GM21576 (cell line): ENCODE measurements around the gene MGMT.
A peak's percentile ranks its signal among the peaks of the same experiment; 100 is the strongest.

Experiments
- ATAC-seq: cut with Tn5 transposase; IDR thresholded peaks from one replicate; pipeline ENCODE4 v1.9.1; 2021; ENCODE audit warnings: mild to moderate bottlenecking, moderate library complexity; ENCODE audit not compliant: unreplicated experiment

Gene MGMT

DNA sequence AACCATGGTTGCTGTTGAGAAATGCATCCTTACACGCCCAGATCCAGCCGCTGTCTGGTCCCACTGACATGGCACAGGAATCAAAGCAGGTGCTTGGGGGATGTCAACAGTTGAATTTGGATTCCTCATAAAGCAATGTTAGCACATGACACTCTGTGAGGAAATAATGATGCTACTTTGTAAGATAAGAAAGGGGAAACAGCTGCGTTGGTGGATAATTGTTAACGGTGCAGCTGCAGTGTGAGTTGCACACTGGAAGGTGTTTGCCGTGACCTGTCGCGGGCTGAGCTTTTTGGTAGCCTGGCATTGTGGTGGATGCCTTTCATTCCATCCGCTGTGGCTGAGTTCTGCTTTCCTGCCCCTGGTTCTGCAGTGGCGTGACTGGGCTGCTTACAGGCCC is 113.9 kb downstream of the MGMT start:
- no peak for ATAC-seq

DNA sequence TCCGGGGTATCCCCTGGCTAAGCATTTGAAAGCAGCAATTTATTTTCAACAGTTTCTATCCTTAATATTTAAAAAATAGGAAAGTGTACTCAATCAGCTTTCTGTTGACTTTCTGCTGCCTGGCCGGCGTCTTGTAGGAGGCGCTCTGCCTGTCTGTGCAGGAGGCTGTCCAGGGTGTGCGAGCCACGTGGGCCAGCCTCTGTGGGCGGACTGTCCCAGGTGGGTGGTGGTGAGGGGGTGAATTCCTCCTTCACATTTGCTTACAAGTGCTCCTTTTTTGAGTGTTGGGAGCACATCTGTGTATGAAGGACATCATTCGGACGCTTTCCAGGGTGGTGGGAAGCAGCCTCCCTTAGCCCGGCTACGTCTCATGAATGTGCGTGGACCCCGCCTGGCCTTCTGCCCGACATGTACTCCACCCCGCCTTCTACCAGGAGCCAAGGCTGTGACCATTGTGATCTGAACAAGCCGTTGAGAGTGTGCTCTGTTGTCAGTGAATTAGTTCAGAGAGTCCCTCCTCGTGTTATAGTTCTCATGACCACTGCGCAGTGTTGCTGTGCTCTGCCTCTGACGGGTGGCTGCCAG is 114.9 kb downstream of the MGMT start:
- ATAC-seq: no peak

DNA sequence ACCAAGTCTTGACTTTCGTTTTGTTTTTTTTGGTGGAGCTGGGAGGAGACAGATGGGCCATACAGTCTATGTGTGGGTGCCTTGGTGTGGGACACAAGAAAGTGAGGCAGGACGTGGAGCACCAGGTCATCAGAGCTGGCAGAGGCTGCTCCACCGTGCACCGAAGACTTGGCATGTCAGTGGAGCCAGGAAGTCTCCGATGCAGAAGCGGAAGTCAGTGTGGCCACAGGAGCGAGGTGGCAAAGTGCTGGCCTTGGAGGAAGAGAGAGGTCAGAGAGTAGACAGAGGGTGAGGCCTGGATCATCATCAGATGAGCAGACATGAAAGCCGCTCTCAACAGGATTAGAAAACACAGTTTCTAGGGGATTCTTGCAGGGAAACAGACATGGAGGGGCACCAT is 116.8 kb downstream of the MGMT start:
- ATAC-seq: no peak

DNA sequence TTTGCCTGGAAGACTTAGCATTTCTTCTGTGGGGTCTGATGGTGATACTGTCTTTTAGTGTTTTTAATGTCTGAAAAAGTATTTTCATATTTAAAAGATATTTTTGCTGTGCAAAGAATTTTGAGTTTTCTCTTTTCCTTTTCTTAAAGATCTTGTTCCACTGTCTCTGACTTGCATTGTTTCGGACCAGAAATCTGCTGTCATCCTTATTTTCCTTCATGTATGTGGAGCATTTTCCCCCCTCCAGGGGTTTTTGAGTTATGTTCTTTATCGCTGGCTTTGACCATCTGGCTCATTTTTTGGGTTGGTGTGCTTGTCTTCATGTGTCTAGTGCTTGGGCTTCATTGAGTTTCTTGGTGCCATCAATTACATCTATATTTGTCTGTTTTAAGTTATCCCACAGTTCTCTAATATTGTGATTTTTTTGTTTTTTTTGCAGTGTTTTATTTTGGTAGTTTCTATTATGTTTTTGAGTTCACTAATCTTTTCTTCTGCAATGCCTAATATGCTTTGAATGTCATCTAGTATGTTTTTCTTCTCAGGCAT is 119.9 kb downstream of the MGMT start:
- ATAC-seq: no peak

DNA sequence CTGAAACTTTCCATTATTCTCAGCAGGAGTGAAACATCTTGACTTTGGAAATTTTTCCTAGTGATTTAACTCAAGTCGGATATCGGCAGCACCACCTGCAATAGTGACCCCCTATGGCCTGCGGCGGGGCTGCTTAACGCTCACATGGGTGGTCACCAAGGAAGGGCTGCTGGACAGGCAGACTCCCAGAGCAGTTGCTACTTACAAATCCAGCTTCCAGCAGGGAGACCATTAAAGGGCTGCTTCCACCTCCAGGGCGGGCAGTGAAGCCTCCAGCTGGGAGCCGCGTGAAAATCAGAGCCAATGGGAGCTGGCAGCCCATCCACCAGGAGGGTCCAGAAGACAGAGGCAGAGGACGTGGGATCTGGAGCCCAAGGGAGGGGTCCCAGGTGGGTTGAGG is 122.5 kb downstream of the MGMT start:
- no peak for ATAC-seq

DNA sequence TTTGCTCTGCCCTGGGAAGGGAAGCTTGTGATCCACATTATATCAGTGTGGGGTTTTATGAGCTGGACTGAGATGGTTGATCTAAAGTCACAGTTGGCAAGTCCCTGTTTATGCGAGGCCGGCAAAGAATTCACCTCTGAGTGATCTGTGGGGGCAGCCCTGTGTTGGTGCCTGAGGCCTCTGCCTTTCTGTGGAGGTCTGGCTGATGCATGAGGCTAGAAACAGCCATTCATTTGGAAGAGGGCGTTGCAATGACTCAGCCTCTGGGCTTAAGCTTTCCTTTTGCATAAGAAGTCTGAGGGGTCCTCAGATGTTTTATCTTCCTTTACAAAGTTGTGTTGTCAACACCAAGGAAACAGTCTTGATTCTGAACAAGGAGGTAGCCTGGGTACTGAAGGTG is 126.9 kb downstream of the MGMT start:
- no peak for ATAC-seq

DNA sequence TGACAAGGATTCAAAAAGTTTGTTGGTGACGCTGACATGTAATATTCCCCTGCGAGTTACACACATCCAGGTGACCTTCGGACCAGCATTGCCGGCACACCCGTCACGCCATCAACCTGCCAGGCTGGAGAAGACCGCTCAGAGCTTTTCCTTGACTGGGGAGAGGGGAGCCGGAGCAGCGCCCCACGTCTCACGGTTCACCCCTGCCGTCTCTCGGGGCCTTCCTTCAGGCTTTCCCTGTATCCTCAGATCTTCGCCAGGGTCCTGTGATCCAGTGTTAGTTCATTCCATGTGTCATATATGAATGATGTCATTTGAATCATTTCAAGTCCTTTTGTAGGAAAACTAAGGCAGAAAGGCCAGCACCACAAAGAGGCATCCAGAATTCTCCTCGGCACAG is 127.8 kb downstream of the MGMT start:
- no peak for ATAC-seq

DNA sequence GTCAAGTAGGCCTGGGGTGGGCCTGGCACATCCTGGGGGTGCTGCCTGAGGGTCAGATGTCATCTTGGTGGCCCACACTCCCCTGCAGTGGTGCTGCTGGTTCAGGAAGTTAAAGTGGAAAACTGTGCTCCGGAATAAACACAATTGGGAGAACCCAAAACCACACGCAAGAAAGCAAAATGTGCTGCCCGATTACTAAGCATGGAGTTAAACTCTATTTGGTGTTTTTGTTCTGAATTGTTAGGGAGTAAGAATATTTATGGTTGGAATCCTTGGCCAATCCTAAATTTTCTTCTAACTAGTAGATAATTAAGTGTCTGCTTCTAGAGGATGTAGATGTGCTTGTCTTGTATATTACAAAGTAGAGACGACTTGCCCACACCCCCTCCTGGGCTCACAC is 131.4 kb downstream of the MGMT start:
- no peak for ATAC-seq

DNA sequence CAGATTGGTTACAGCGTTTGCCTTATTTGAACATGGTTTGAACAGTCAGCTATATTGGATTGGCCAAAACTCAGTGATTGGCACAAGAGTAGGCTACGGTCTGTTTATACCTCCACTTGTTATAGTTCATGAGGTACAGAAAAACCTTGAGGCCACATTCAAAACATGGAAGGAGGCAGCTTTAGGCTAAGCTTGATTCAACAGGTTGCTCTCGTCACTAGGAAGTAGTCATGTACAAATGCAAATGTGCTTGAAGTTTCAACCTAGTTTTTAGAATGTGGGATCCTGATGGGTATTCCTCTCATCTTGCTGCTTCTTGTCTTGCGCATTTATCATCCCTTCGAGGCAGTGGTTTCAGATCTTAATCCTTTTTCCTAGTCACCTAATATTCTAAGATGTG is 132.1 kb downstream of the MGMT start:
- no peak for ATAC-seq

DNA sequence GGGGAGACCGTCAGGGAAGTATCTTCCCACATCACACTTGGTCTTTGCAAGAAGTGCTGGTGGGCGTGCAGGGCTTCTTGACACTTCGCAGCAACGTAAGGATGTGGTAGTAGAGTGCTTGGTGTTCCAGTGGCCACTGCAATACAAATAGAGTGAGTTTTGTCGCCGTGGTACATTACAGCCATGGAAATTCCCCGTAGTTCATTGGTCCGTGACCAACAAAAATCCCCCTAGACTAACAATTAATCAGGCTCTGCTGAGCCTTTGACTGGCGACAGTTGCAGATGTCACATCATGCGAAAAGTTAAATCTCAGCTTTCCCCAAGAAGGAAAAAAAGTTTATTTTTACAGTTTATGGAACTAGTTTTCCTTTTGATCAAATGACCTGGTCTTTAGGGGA is 134.7 kb downstream of the MGMT start:
- ATAC-seq: peak; percentile 35

DNA sequence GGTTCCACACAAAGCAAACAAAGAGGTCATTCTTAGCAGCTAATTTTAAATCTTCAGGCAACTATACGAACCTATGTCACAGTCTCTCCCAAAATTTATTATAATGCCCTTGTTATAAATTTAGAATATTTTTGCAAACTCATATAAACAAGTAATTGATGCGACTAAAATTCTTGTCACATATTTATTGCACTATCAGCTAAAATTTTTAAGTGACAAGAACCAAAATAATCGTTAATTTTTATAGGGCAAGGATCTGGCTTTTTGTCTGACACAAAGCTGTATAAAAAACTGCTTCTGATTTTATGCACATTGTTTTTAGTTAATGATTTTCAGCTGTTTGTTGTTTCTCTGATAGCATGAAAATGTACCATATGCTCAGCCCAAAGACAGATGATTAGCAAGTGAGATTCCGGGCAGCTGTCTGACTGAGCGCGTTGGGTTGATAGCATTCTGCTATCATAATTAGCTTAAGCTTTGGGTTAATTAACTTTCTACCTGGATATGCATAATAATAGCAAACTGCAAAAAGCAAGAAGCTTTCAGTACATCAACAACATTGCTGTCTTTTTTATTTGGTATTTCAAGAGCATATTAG is 136.0 kb downstream of the MGMT start:
- no peak for ATAC-seq

DNA sequence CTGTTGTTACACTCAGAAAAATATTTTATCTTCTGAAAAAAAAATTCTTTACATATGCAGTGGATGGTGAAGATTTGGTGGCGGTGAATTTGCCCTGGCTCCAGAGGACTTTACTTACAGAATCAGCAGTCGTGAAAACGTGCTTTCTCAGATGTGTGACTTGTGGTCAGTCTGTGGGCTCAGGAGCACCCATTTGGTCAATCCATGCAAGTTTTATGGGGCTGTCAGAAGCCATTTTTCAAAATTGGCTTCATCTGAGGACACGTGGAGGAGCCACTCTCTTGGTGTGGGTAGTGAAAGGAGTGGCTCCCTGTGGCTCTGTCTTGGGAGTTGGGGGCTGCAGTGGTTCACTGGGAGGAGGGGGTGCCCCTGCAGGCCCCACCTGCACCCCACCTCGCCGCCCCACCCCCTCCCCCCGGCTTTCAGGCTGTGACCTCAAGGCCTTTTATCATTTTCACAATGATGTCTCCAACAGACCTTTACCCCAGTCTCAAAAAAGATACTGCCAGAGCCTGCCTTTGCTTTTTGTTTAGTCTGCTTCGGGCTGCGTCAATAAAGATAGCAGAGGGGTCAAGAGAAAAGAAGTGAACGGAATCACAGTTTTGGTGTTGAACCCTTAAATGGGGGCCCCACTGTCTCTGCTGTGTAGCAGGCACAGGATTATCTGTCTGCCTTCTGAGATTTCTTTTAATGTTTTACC is 137.4 kb downstream of the MGMT start:
- ATAC-seq: peak; percentile 36

DNA sequence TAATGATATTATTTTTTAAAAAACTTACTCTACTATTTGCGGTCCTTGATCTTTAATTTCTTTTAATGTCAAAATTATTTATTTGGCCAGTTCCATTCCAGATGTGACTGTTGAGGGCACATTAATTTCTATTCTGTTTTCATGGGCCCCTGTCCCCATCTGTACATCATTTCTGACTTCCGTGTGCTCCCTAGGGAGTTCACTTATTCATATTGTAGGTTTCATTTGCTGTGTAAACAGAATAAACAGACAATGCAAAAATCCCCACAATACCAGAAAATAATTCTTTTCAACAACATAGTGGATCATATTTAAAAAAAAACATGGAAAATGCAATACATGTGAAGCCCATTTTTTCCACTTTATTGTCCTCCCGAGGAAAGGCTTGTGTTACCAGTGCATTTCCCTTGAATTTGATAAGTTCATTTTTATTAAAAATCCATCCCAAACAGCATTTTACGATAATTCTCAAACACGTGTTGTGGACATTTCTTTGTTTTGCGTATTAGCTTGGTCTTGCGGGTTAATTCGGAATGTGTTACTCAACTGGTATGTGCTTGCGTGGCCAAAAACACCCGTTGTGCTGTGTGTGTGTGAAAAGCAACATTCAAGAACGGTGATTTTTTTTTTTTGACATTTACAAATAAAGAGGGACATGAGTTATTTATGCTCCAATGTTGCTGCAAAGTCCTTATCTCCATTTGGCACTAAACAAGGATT is 138.4 kb downstream of the MGMT start:
- ATAC-seq: peak; percentile 57

DNA sequence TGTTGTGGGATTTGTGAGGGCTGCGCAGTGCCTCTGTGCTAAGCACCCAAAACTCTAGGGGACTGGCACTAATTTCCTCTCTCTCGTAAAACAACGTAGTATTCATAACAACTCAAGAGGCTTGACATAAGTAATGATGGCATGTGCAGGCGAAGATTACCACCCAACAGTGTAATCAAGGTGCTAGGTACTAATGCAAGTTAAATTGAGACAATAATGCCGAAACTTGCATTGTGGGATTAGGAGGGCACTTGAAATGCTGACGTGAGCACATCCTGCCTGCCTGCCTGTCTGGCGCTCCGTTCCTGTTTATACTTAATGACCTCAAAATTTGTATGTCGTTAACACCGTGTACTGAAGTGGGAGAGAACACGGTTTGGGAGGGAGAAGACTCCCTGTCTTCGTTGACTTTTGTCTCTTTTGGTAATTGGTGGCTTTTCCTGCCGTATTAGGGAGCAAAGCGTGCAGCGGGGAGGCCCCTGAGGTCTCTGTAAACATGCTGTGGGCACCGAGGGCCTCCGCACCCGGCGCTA is 139.0 kb downstream of the MGMT start:
- ATAC-seq: no peak

DNA sequence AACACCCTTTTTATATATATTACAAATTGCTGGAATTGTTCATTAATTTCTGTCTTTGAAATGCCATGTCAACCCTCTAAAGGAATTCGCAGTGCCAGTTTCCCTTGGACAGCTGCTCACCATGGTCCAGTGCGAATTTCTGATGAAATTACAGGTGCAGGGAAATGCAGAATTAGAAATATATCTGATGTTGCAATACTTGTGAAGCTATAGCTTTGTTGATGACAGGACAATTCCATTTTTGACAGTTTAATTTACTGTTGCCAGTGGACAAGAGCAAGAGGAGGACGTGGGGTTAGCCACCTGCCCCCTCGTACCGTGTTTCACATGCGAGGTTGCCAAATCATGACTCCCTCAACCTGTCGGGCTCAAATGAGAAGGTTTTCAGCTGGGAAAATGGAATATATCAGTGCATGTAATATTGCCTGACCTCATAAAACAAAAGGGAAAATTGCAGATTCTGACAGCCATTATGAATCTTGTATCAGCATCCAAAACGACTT is 140.6 kb downstream of the MGMT start:
- no peak for ATAC-seq

DNA sequence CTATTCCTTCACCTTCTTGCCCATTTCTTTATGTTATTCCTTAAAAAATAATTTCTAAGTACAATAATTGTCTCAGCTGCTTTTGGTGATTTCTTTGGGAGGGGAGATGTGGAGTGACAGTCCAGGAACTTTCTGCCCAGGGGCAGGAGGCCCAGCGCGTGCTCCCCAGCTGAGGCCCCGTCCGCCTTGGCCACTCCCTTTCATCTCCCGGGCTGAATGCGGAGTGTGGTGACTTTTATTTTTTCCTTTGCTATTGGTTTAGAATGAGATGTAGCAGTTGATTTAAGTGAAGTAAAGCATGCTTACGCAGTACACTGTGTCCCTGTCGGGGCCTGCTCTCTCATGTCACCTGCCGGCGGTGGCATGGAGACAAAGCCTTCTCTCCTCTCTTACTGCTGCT is 141.6 kb downstream of the MGMT start:
- ATAC-seq: no peak

DNA sequence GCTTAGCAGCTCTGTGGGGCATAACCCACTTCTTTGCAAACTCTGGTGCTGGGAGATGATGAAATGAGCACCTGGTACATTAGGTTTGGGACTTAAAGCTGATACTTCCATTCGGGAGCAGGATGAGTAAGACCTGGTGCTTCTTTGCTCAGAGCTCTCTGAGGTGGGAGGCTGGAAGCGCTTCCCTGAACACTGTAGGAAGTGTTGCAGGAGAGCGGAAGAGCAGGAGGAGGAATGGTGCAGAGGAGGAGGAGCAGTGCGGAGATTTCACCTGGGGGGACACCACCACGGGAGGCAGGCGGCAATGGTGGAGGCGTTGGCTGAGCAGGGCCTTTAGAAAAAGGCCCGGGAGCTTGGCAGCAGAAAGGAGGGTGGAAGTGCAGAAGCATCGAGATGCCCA is 142.5 kb downstream of the MGMT start:
- ATAC-seq: no peak

DNA sequence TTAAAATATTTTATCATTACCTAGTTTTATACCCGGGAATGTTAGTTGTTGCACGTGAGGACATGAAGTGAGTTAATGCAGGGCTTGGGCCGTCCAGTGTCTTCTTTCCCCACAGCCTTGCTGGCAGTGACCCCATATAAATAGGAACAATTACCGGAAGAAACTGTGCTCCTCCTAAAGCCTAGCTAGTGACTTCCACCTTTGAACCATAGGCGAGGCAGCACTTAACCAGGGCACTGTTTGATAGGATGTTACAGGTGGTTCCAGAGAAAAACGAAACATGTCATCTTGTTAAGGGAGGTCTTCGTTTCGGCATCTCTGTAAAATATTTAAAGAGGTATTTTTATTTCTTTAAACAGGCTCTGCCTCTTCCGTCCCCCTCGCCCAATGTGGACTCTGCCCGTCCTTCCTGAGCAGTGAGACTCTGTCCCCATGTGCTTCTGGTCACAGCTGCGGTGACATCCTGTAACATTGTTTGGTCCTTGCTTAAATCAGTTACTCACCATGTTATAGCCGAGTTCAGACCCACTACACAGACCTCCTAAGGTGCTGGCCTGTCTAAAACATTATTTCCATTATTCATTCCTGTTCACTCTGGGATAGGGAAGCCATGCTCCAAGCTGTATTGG is 145.6 kb downstream of the MGMT start:
- no peak for ATAC-seq

DNA sequence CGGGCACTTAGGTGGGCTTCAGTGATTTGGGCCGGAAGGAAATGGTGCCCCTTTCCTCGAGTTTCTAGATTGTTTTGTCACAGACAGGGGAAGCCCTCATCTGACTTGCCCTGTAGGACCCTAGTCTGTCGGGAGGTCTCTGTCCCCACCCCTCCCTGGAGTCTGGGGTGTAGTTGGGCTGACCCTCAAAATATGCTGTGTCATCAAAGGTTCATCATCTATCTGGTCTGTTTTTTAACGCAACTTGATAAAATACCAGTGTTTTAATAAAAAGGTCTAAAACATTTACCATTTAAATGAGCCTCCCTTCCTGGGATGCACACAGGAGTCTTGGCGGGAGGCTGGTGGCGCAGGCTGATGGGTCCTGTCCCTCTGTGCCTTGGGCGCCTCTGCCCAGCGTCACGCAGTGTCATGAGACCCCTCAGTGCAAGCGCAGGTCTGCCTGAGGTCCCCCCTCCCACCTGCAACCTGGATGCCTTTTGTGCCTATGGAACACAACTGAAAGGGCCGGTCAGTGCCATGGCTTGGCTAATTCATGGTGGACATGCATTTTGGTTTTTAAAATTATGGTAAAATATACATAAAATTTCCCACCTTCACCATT is 146.4 kb downstream of the MGMT start:
- ATAC-seq: no peak

DNA sequence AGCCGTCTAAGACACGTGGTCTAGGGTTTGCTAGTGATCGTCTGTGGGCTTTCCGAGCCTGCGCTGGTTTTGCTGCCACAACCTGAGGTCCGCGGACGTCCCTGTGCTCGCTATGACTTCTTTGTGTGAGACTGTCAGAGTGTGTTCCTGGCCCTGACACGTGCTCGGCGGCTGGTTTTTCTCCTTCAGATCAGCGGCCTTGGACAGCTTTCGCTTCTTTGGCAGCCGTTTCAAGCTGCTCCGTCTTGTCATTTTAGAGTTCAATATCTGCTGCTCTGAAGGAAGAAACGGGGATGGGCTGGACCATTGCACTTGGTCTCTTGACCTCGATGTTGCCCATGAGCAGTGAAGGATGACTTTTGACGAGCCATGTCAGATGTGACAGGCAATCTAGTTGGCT is 147.3 kb downstream of the MGMT start:
- no peak for ATAC-seq
